A549 (cell line): ENCODE results near the gene NFYC. TPM values are rescaled to one million over a fixed set of nuclear protein-coding genes. Genes with fewer than 3 reads are reported as not detected.

Experiments used
- ATAC-seq, 2 experiments: fragments of 200-7000 bp in 1 of 2; fragments of >200 bp in 1 of 2; cut with Nextera tagmentation in 1 of 2; cut with Tn5 transposase in 1 of 2; 3 replicates each; pipeline versions ENCODE4 v1.8.0 to v1.9.1; 2018 to 2020; ENCODE audit warnings: mild to moderate bottlenecking in 1 of 2, moderate library complexity in 1 of 2
- CTCF ChIA-PET: fragments of 300-600 bp; sonication (Branson Sonifier 250); formaldehyde crosslinking; extraction: SDS; loops from one replicate; lab custom pipeline; 2021; ENCODE audit warnings: antibody characterized with exemption, inconsistent platforms; lab: Yijun Ruan, JAX
- POLR2A ChIA-PET: fragments of 350-600 bp; formaldehyde crosslinking; extraction: SDS; loops from one replicate; lab custom pipeline; 2021; ENCODE audit warnings: antibody characterized with exemption, inconsistent platforms; lab: Yijun Ruan, JAX
- DNase-seq, 2 experiments: peaks; one replicate each; pipeline versions ENCODE4 v3.0.0 to v3.0.0-alpha.2; 2011 to 2016; ENCODE audit warnings: low read depth in 1 of 2, low spot score in 1 of 2
- FAIRE-seq: peaks from 2 replicates; lab custom pipeline; 2011; peaks lifted over from hg19 to GRCh38; lab: Jason Lieb, UNC
- H3K27ac ChIP-seq, 2 experiments: fragments of >200 bp; sonication (Bioruptor Twin); formaldehyde crosslinking; 3 replicates each; pipeline ENCODE4 v1.5.1; 2016 to 2017
- H3K4me1 ChIP-seq: fragments of >200 bp; sonication (Bioruptor Twin); formaldehyde crosslinking; 3 replicates; pipeline ENCODE4 v1.6.1; 2016
- H3K4me2 ChIP-seq: fragments of >200 bp; sonication (Bioruptor Twin); formaldehyde crosslinking; 3 replicates; pipeline ENCODE4 v1.6.1; 2016
- H3K4me3 ChIP-seq: fragments of >200 bp; sonication (Bioruptor Twin); formaldehyde crosslinking; 3 replicates; pipeline ENCODE4 v1.5.1; 2016
- H3K9me3 ChIP-seq: fragments of >200 bp; sonication (Bioruptor Twin); formaldehyde crosslinking; 3 replicates; pipeline ENCODE4 v1.6.1; 2016
- BHLHE40 ChIP-seq: IDR thresholded peaks from 2 replicates; pipeline ENCODE4 v1.6.1; 2012; ENCODE audit warnings: low read depth, low read length, inconsistent platforms
- EHF ChIP-seq: fragments of 250-450 bp; sonication (Bioruptor Pico); IDR thresholded peaks from 2 replicates; pipeline ENCODE4 v1.5.0; 2020; ENCODE audit warnings: mild to moderate bottlenecking
- EP300 ChIP-seq, 2 experiments: fragments of >200 bp; sonication (Bioruptor Twin); formaldehyde crosslinking; IDR thresholded peaks; 2 replicates in 1 of 2; 3 replicates in 1 of 2; pipeline ENCODE4 v1.6.1; 2016 to 2017
- FOSB ChIP-seq: fragments of 250-450 bp; sonication (Bioruptor Pico); IDR thresholded peaks from 2 replicates; pipeline ENCODE4 v1.5.0; 2020; ENCODE audit warnings: mild to moderate bottlenecking, moderate library complexity
- FOXS1 ChIP-seq: fragments of 250-450 bp; sonication (Bioruptor Pico); IDR thresholded peaks from 2 replicates; pipeline ENCODE4 v1.5.0; 2020; ENCODE audit warnings: mild to moderate bottlenecking, moderate library complexity
- HDAC2 ChIP-seq: fragments of 200-600 bp; sonication (generic); IDR thresholded peaks from 2 replicates; pipeline ENCODE4 v1.6.1; 2016
- HEYL ChIP-seq: fragments of 250-450 bp; sonication (Bioruptor Pico); IDR thresholded peaks from 2 replicates; pipeline ENCODE4 v1.8.0; 2021; ENCODE audit warnings: mild to moderate bottlenecking, moderate library complexity
- JUN ChIP-seq, 2 experiments: fragments of >200 bp; sonication (Bioruptor Twin); formaldehyde crosslinking; IDR thresholded peaks; 2 replicates in 1 of 2; 3 replicates in 1 of 2; pipeline ENCODE4 v1.6.1; 2016 to 2017
- KDM1A ChIP-seq: fragments of 200-600 bp; sonication (generic); IDR thresholded peaks from 2 replicates; pipeline ENCODE4 v1.6.1; 2016; ENCODE audit warnings: low read depth, mild to moderate bottlenecking
- KDM5A ChIP-seq: fragments of 200-600 bp; sonication (generic); IDR thresholded peaks from 2 replicates; pipeline ENCODE4 v1.6.1; 2016; ENCODE audit warnings: antibody characterized with exemption, mild to moderate bottlenecking
- MAZ ChIP-seq: fragments of 150-350 bp; IDR thresholded peaks from 2 replicates; pipeline ENCODE4 v1.6.1; 2014; ENCODE audit warnings: antibody characterized with exemption, low read depth, low read length, borderline replicate concordance
- NFE2L2 ChIP-seq: fragments of 150-350 bp; conservative IDR thresholded peaks from 2 replicates; pipeline ENCODE4 v1.6.1; 2014; ENCODE audit warnings: low read length
- NPAS2 ChIP-seq: fragments of 250-450 bp; sonication (Bioruptor Pico); IDR thresholded peaks from 2 replicates; pipeline ENCODE4 v1.8.0; 2022; ENCODE audit warnings: mild to moderate bottlenecking, moderate library complexity, borderline replicate concordance
- NR3C1 ChIP-seq: fragments of >200 bp; sonication (Bioruptor Twin); formaldehyde crosslinking; IDR thresholded peaks from 3 replicates; pipeline ENCODE4 v1.6.1; 2017
- POLR2A ChIP-seq: IDR thresholded peaks from 2 replicates; pipeline ENCODE4 v1.6.1; 2012; ENCODE audit warnings: mild to moderate bottlenecking, low read length
- RAD21 ChIP-seq, 2 experiments: fragments of >200 bp in 1 of 2; sonication (Bioruptor Twin) in 1 of 2; formaldehyde crosslinking in 1 of 2; IDR thresholded peaks in 1 of 2; conservative IDR thresholded peaks in 1 of 2; 2 replicates in 1 of 2; 3 replicates in 1 of 2; pipeline ENCODE4 v1.6.1; 2012 to 2018; ENCODE audit warnings: inconsistent platforms in 1 of 2
- RARB ChIP-seq: fragments of 250-450 bp; sonication (Bioruptor Pico); IDR thresholded peaks from 2 replicates; pipeline ENCODE4 v1.8.0; 2021; ENCODE audit warnings: mild to moderate bottlenecking, moderate library complexity
- RFX5 ChIP-seq: fragments of 450-650 bp; IDR thresholded peaks from 2 replicates; pipeline ENCODE4 v1.7.1; 2014; ENCODE audit warnings: antibody characterized with exemption, mild to moderate bottlenecking, moderate library complexity
- SMC3 ChIP-seq: fragments of >200 bp; sonication (Bioruptor Twin); formaldehyde crosslinking; IDR thresholded peaks from 3 replicates; pipeline ENCODE4 v1.6.1; 2018; ENCODE audit warnings: inconsistent platforms
- SREBF2 ChIP-seq: fragments of 450-650 bp; IDR thresholded peaks from 2 replicates; pipeline ENCODE4 v1.6.1; 2014; ENCODE audit warnings: mild to moderate bottlenecking, moderate library complexity
- TFCP2L1 ChIP-seq: fragments of 250-450 bp; sonication (Bioruptor Pico); IDR thresholded peaks from 2 replicates; pipeline ENCODE4 v1.5.0; 2021; ENCODE audit warnings: mild to moderate bottlenecking
- TP53 ChIP-seq: fragments of 250-450 bp; sonication (Bioruptor Pico); IDR thresholded peaks from 2 replicates; pipeline ENCODE4 v1.5.0; 2021; ENCODE audit warnings: mild to moderate bottlenecking, moderate library complexity
- ZFP36 ChIP-seq: fragments of 450-650 bp; IDR thresholded peaks from 2 replicates; pipeline ENCODE4 v1.6.1; 2014; ENCODE audit warnings: borderline replicate concordance; ENCODE audit not compliant: partially characterized antibody
- ZNF302 ChIP-seq: fragments of 250-450 bp; sonication (Bioruptor Pico); IDR thresholded peaks from 2 replicates; pipeline ENCODE4 v1.9.0; 2021; ENCODE audit warnings: inconsistent platforms, mild to moderate bottlenecking, moderate library complexity
- ZSCAN20 ChIP-seq: fragments of 250-450 bp; sonication (Bioruptor Pico); IDR thresholded peaks from 2 replicates; pipeline ENCODE4 v1.8.0; 2022; ENCODE audit warnings: mild to moderate bottlenecking, moderate library complexity
- WGBS: methylation state at CpG from one replicate; pipeline ENCODE4 v1.1.6; 2017; ENCODE audit errors: missing lambda C conversion rate; 5-methylcytosine and 5-hydroxymethylcytosine counted together
- polyA plus RNA-seq, 4 experiments: library from polyadenylated mRNA; depleted of rRNA in 3 of 4; stranded (reverse); fragments of >200 nt; fragmentation: RNase III in 1 of 4; extraction: RNeasy Plus Mini Kit Qiagen cat#74134 plus additional on column Dnase treatment in 1 of 4; gene quantifications; 2 replicates in 3 of 4; 3 replicates in 1 of 4; pipeline ENCODE4 v1.2.3, GENCODE V29; 2011 to 2017
- TF ChIP-seq, protein P1 (sequence below): fragments of 250-450 bp; sonication (Bioruptor Pico); IDR thresholded peaks from 2 replicates; pipeline ENCODE4 v1.5.0; 2020; ENCODE audit warnings: low read depth, mild to moderate bottlenecking, moderate library complexity
- TF ChIP-seq, protein P2 (sequence below): fragments of >200 bp; sonication (Bioruptor Twin); formaldehyde crosslinking; IDR thresholded peaks from 3 replicates; pipeline ENCODE4 v1.5.1; 2016
- TF ChIP-seq, protein P3 (sequence below): IDR thresholded peaks from 2 replicates; pipeline ENCODE4 v1.6.1; 2012
- TF ChIP-seq, protein P4 (sequence below): IDR thresholded peaks from 2 replicates; pipeline ENCODE4 v1.6.1; 2012; ENCODE audit warnings: low read depth, borderline replicate concordance

Gene NFYC
- polyA plus RNA-seq, 2 of the 4 experiments (the other 2 are of a cell fraction), result 35.1 to 43.4 TPM

DNA sequence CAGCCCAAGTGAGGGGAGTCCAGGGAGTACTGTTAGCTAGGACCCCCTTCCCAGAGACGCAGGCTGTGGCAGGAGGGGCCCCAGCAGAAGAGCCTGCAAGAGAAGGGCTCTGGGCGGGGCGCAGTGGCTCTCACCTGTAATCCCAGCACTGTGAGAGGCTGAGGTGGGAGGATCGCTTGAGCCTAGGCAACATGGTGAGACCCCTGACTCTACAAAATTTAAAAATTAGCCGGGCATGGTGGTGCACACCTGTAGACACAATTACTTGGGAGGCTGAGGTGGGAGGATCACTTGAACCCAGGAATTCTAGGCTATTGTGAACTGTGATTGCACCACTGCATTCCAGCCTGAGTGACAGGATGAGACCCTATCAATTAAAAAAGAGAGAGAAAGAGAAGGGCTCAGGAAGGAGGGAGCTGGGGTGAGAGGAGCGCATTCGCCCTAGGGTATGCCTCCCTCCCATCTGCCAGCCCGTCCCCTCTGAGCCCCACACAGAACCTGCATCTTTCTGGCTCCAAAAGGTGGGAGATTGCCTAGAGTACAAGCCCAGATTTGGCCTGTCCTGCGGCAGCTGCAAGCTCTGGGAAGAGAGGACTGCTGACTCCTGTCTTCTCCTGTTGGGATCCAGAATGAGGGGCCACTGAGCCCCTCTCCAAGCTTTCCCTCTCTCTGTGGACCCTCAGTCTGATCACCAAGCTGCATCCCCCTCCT lies 95.6 kb downstream of the NFYC start:
- ATAC-seq (no peak), DNase-seq (no peak), FAIRE-seq (no peak)
- H3K4me1 ChIP-seq, result no peaks in the 10 kb centered on the region
- TF ChIP-seq EHF (CRISPR knock-in tag), result no peak
- TF ChIP-seq, protein P1, sequence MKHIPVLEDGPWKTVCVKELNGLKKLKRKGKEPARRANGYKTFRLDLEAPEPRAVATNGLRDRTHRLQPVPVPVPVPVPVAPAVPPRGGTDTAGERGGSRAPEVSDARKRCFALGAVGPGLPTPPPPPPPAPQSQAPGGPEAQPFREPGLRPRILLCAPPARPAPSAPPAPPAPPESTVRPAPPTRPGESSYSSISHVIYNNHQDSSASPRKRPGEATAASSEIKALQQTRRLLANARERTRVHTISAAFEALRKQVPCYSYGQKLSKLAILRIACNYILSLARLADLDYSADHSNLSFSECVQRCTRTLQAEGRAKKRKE, result no peak
- no peak for TF ChIP-seq SMC3
- TF ChIP-seq, protein P2, sequence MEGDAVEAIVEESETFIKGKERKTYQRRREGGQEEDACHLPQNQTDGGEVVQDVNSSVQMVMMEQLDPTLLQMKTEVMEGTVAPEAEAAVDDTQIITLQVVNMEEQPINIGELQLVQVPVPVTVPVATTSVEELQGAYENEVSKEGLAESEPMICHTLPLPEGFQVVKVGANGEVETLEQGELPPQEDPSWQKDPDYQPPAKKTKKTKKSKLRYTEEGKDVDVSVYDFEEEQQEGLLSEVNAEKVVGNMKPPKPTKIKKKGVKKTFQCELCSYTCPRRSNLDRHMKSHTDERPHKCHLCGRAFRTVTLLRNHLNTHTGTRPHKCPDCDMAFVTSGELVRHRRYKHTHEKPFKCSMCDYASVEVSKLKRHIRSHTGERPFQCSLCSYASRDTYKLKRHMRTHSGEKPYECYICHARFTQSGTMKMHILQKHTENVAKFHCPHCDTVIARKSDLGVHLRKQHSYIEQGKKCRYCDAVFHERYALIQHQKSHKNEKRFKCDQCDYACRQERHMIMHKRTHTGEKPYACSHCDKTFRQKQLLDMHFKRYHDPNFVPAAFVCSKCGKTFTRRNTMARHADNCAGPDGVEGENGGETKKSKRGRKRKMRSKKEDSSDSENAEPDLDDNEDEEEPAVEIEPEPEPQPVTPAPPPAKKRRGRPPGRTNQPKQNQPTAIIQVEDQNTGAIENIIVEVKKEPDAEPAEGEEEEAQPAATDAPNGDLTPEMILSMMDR, result no peak
- TF ChIP-seq POLR2A, result no peak
- TF ChIP-seq RAD21 (conservative IDR thresholded peaks at IDR 0.05 in 1 of 2, IDR thresholded peaks at IDR 0.05 in 1 of 2), result no peak
- TF ChIP-seq FOSB (CRISPR knock-in tag), result no peak
- TF ChIP-seq ZSCAN20, result no peak
- no peak for TF ChIP-seq RFX5
- TF ChIP-seq, protein P3, sequence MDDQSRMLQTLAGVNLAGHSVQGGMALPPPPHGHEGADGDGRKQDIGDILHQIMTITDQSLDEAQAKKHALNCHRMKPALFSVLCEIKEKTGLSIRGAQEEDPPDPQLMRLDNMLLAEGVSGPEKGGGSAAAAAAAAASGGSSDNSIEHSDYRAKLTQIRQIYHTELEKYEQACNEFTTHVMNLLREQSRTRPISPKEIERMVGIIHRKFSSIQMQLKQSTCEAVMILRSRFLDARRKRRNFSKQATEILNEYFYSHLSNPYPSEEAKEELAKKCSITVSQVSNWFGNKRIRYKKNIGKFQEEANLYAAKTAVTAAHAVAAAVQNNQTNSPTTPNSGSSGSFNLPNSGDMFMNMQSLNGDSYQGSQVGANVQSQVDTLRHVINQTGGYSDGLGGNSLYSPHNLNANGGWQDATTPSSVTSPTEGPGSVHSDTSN, result no peak
- TF ChIP-seq TP53 (CRISPR knock-in tag), result no peak
- TF ChIP-seq FOXS1 (CRISPR knock-in tag), result no peak
- no peak for TF ChIP-seq ZNF302 (CRISPR knock-in tag)
- no peak for TF ChIP-seq JUN (IDR thresholded peaks at IDR 0.05)
- no peak for TF ChIP-seq HEYL (CRISPR knock-in tag)
- no peak for TF ChIP-seq BHLHE40
- no peak for TF ChIP-seq KDM5A
- no peak for TF ChIP-seq HDAC2
- TF ChIP-seq, protein P4, sequence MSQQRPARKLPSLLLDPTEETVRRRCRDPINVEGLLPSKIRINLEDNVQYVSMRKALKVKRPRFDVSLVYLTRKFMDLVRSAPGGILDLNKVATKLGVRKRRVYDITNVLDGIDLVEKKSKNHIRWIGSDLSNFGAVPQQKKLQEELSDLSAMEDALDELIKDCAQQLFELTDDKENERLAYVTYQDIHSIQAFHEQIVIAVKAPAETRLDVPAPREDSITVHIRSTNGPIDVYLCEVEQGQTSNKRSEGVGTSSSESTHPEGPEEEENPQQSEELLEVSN, result no peak
- H3K9me3 ChIP-seq, result no peaks in the 10 kb centered on the region
- no peak overlapping the region for H3K4me2 ChIP-seq
- 82% methylated on average over 5 of the region's 9 CpGs for WGBS
- no peak overlapping the region for H3K27ac ChIP-seq
- POLR2A ChIA-PET, result interaction anchor here (0.6 kb wide), 1 partner anchor 78 kb away, joined by 3 read pairs; no protein-coding TSS in a partner anchor
- no peak overlapping the region for H3K4me3 ChIP-seq
- CTCF ChIA-PET, result interaction anchor here (0.9 to 1.7 kb wide), 4 partner anchors 13 to 60 kb away, joined by 3 to 8 read pairs (median 3); no protein-coding TSS in a partner anchor

DNA sequence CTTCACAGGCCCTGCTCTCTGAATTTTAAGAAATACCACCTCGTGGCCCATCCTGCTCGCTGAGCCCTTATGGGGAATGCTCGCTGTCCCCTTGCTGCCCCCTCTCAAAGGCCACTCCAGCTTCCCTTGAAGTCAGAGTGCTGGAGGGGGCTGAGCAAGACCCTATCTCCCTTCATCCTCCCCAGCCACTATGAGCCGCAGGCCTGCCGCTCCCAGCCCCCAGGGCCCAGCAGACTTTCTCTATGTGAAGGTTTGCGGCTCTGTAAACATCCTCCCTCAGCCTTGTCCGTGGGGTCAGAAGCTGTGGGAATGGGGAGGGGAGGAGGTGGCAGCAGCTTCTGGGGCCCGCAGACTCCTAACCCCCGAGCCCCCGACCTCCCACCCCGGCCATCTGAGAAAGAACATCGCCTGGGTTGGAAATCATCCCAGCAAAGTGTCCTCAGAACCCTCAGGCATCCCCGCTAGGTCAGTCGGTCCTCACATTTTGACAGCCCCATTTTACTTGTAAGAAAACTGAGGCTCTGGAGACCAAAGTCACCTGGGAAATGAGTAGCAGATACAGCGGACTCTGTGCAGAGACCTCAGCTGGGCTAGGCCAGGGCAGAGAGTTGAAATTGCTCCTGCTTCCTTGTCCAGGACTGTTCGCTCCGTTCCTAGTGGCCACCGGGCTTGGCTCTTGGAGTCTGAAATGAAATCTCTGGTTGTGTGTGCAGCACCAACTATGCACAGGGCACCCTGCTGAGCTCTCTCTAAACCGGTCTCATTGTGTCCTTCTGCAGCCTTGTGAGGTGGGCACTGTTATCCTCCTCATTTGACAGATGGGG lies 96.4 kb downstream of the NFYC start:
- ChIA-PET CTCF (interaction anchor here (1.0 to 1.7 kb wide), 3 partner anchors 14 to 59 kb away, joined by 3 to 8 read pairs (median 3); no protein-coding TSS in a partner anchor), POLR2A (no interaction called here)
- TF ChIP-seq NFE2L2 (no peak), EP300 (IDR thresholded peaks at IDR 0.05) (no peak), ZFP36 (no peak), RFX5 (no peak), SREBF2 (no peak), TFCP2L1 (no peak), ZNF302 (CRISPR knock-in tag) (no peak), NR3C1 (no peak), ZSCAN20 (no peak), KDM1A (no peak), NPAS2 (no peak), RARB (CRISPR knock-in tag) (no peak), MAZ (no peak)
- TF ChIP-seq, protein P3, result no peak
- TF ChIP-seq, protein P4, result no peak
- DNase-seq (no peak), ATAC-seq (no peak), FAIRE-seq (no peak)
- Histone ChIP-seq H3K4me1 (no peaks in the 10 kb centered on the region), H3K4me2 (no peak overlapping the region), H3K9me3 (no peaks in the 10 kb centered on the region), H3K27ac (no peak overlapping the region), H3K4me3 (no peak overlapping the region)
- WGBS, result 76% methylated on average over 9 of the region's 19 CpGs
